ENCODE results near the gene BPIFB2. TPM values are rescaled to one million over a fixed set of nuclear protein-coding genes. Genes with fewer than 3 reads are reported as not detected.

Gene BPIFB2
- total and polyA plus RNA-seq, 2 donors from 2014 or later = not detected

GRCh38 chr20:33002087-33002808, 5.3 kb upstream of the BPIFB2 start:
- no peak overlapping the region for H3K9ac ChIP-seq (ENCODE audit: low read length in 3 of 3)
- FAIRE-seq (no peak), DNase-seq (peak in 1 of 5 donors; percentile 35)
- H3K36me3 ChIP-seq (ENCODE audit: control insufficient read depth in 2 of 3, insufficient read depth in 3 of 3, low read length in 3 of 3) = no peaks in the 10 kb centered on the region
- no peaks in the 10 kb centered on the region for H3K27me3 ChIP-seq (ENCODE audit: control insufficient read depth, insufficient read depth, low read length)
- peaks cover 0 to 4% (median 0%) of the 10 kb centered on the region in 3 donors for H3K9me3 ChIP-seq (ENCODE audit: control insufficient read depth in 2 of 3, insufficient read depth in 1 of 3, low read length in 3 of 3)
- H3K4me1 ChIP-seq (ENCODE audit: control insufficient read depth in 2 of 3, insufficient read depth in 2 of 3, low read depth in 1 of 3, low read length in 3 of 3) = no peaks in the 10 kb centered on the region
- no peak for TF ChIP-seq CTCF (IDR thresholded peaks at IDR 0.05; ENCODE audit: borderline replicate concordance, extremely low read depth, insufficient read depth)
- no peak overlapping the region for H3K4me3 ChIP-seq (ENCODE audit: low read length in 3 of 3)
- intact Hi-C loops (cut with DNase I) = no loop called here
- H3K27ac ChIP-seq (ENCODE audit: low read depth in 2 of 2, low read length in 2 of 2) = no peak overlapping the region

- no peak for TF ChIP-seq CTCF (IDR thresholded peaks at IDR 0.05; ENCODE audit: borderline replicate concordance, extremely low read depth, insufficient read depth)
- intact Hi-C loops (cut with DNase I) = no loop called here
- DNase-seq (no peak), FAIRE-seq (no peak)
- Histone ChIP-seq H3K4me3 (ENCODE audit: low read length in 3 of 3) (no peak within 1 kb of the TSS), H3K36me3 (ENCODE audit: control insufficient read depth in 2 of 3, insufficient read depth in 3 of 3, low read length in 3 of 3) (no peaks in the 10 kb centered on the region), H3K9me3 (ENCODE audit: control insufficient read depth in 2 of 3, insufficient read depth in 1 of 3, low read length in 3 of 3) (peaks cover 0 to 4% (median 0%) of the 10 kb centered on the region in 3 donors), H3K4me1 (ENCODE audit: control insufficient read depth in 2 of 3, insufficient read depth in 2 of 3, low read depth in 1 of 3, low read length in 3 of 3) (no peaks in the 10 kb centered on the region), H3K27me3 (ENCODE audit: control insufficient read depth, insufficient read depth, low read length) (no peaks in the 10 kb centered on the region), H3K27ac (ENCODE audit: low read depth in 2 of 2, low read length in 2 of 2) (no peak within 1 kb of the TSS), H3K9ac (ENCODE audit: low read length in 3 of 3) (no peak within 1 kb of the TSS)
Observed at GRCh38 chr20:33004141-33004751, 3.3 kb upstream of the BPIFB2 start, which contains the start of gene SUN5. Gene SUN5 (minus strand): TSS chr20:33004433. CDS start chr20:33004340, 93 bp downstream.

DNA sequence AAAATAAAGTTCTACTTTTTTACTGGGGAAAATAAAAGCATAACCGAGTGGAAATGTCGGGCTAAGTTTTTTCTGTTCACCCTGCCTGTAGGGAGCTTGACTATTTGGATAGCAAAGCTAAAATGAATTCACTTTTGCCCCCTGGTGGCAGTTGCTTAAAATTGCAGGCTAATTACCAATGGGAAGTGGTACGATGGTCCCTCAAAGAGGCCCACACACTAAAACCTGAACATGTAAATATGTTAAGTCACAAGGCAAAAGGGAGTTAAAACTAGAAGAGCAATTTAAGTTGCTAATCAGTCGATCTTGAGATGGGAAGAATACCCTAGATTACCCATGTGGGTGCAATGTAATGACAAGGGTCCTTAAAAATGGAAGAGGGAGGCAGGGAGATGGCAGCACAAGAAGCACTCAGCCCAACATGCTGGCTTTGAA, 2.4 kb upstream of the BPIFB2 start:
- Histone ChIP-seq H3K27me3 (ENCODE audit: control insufficient read depth, insufficient read depth, low read length) (no peaks in the 10 kb centered on the region), H3K36me3 (ENCODE audit: control insufficient read depth in 2 of 3, insufficient read depth in 3 of 3, low read length in 3 of 3) (no peaks in the 10 kb centered on the region), H3K4me3 (ENCODE audit: low read length in 3 of 3) (no peak overlapping the region), H3K9ac (ENCODE audit: low read length in 3 of 3) (no peak overlapping the region), H3K9me3 (ENCODE audit: control insufficient read depth in 2 of 3, insufficient read depth in 1 of 3, low read length in 3 of 3) (peaks cover 0 to 4% (median 0%) of the 10 kb centered on the region in 3 donors), H3K4me1 (ENCODE audit: control insufficient read depth in 2 of 3, insufficient read depth in 2 of 3, low read depth in 1 of 3, low read length in 3 of 3) (peaks cover 0 to 3% (median 0%) of the 10 kb centered on the region in 3 donors), H3K27ac (ENCODE audit: low read depth in 2 of 2, low read length in 2 of 2) (no peak overlapping the region)
- no peak for FAIRE-seq
- TF ChIP-seq CTCF (IDR thresholded peaks at IDR 0.05; ENCODE audit: borderline replicate concordance, extremely low read depth, insufficient read depth) = no peak
- intact Hi-C loops (cut with DNase I) = no loop called here
- DNase-seq = no peak
